Fibroblast of mammary gland (primary cell): ENCODE results near the gene AGBL5.
"Not testable (repeated sequence)": the region's sequence is repeated elsewhere in the genome, so short reads cannot be mapped to it uniquely, and the experiment has no call there.

Experiments used
- DNase-seq: peaks from one replicate; pipeline ENCODE4 v3.0.0-alpha.2; 2010; ENCODE audit warnings: low read depth
- H3K4me3 ChIP-seq: 2 replicates; pipeline ENCODE4 v1.5.1; 2011; ENCODE audit warnings: low read depth, mild to moderate bottlenecking, low read length, moderate library complexity; ENCODE audit not compliant: control insufficient read depth
- TF ChIP-seq, protein P1 (sequence below): conservative IDR thresholded peaks from 2 replicates; pipeline ENCODE4 v1.5.1; 2011; ENCODE audit warnings: low read depth, low read length, inconsistent platforms; ENCODE audit not compliant: control insufficient read depth, insufficient read depth

The AGBL5 gene

DNA sequence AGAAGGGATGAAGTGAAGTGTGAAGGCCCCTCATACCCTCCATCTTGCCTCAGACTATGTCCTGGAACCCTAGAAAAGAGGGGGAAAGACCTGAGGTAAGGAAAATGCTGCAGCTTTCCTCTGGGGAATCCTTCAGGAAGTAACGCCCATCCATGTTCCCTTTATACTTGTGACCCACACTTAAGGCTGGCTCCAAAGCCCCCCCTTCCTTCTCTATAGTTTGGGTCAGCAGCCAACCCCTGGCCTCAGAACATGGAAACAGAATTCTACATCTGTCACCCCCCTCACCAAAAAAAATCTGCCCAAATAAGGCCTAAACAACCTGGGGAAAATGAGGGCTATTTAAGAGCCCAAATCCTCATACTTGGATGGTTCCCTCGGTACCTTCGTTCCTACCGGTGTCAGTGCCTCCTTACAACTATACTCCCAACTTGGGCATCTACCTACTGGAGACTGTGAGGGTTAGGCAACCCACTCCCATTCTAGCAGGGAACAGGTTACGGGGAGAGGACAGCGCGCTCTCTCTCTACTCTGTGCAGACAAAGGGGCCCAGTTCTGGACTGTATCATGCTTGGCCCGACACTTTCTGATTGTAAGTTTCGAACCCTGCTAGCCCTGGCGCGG, 19.3 kb downstream of the AGBL5 start:
- H3K4me3 ChIP-seq, result peak overlapping the region; percentile 99
- no peak for DNase-seq
- TF ChIP-seq, protein P1, sequence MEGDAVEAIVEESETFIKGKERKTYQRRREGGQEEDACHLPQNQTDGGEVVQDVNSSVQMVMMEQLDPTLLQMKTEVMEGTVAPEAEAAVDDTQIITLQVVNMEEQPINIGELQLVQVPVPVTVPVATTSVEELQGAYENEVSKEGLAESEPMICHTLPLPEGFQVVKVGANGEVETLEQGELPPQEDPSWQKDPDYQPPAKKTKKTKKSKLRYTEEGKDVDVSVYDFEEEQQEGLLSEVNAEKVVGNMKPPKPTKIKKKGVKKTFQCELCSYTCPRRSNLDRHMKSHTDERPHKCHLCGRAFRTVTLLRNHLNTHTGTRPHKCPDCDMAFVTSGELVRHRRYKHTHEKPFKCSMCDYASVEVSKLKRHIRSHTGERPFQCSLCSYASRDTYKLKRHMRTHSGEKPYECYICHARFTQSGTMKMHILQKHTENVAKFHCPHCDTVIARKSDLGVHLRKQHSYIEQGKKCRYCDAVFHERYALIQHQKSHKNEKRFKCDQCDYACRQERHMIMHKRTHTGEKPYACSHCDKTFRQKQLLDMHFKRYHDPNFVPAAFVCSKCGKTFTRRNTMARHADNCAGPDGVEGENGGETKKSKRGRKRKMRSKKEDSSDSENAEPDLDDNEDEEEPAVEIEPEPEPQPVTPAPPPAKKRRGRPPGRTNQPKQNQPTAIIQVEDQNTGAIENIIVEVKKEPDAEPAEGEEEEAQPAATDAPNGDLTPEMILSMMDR, result no peak

DNA sequence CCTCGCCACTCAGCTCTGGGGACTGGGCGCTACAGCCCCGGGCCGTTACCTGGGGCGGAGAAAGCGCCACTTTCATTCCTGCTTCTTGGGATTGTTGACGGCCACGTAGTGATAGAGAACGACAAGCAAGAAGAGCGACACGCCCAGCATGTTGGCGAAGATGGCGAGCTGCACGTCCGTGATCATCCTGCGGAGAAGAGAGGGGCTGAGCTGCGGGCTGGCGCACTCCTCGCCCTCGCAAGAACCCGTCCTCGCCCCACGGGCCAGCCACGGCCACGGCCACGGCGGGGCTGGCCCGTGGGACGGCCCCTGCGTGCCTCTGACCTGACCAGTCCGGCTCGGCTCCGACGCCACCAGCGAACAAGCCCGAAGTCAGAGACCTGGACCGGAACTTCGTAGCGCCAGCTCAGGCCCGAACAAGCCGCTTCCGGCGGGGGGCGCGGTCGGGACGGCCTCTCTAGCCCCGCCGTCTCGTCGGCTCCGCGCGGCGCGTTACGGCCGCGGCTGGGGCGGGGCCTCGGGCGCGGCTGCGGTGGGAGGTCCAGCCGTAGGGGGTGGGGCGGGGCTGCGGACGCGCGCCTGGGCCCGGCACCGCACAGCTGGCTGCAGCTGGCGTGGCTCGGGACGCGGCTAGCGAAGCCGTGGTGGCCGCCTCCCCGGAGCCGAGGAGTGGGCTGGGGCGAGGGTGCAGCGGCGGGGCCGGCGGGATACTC, 20.0 kb downstream of the AGBL5 start, which contains the start of gene OST4:
TSS of gene OST4 (minus strand) at position 378 of the 713 bp plus-strand sequence.
- H3K4me3 ChIP-seq, result peak within 1 kb of the TSS; percentile 99
- TF ChIP-seq, protein P1, result no peak
- DNase-seq, result peak; percentile 89

DNA sequence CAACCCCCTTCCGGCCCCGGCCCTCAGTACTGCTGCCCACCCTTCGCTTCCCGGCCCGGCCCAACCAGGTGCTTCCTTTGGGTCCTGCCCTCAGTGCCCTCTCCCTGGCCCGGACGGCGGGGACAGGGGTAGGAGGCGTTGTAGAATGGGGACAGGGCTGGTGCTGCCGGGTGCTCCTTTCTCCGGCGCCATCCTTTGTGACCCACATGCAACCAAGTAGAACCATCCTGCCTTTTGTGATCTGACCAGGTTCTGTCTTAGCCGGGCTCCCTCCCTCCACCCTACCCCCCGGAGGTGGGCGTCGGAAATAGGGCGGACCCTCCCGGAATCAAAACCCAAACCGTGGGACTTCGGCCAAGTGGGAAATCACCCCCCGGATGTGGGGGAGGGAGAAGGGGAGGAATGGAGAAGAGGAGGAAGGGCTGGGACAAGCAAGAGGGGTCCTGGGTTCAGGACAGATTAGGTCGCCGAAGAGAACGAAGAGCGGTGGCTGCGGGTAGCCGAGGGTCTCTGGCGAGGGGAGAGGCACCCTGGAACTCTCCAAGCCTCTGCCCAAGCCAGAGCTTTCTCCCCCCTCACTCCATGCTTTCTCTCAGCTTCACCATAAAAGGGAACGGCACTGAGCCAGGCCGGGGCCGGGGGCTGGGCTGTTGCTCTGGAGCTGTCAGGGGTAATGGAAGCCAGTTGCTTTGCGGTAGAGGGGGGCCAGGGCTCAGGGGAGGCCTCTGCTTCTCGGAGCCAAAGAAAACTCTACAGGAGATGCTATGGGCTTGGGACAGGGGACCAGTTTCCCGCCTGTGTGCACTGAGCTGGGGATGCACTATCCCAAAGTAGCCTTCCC, 20.7 kb downstream of the AGBL5 start:
- peak; percentile 44 for DNase-seq
- TF ChIP-seq, protein P1, result no peak
- H3K4me3 ChIP-seq, result peak overlapping the region; percentile 50

DNA sequence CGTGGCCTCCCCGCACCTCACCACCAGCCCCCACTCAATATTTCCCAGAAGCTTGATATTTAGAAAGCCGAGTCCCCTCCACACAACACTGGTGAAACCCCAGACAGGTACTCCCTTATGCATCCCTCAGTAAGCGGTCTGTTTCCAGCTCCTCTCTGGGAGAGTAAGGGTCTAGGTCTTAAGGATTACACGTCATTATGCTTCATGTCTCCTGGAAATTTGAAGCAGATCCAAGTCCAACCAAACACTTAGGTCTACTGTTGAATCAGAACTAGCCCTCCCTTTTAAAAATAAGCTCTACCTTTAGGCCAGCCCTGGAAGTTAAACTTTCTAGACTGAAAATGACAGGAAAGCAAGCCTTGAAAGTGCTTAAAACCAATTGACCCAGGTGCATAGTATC, 21.5 kb downstream of the AGBL5 start:
- DNase-seq, result peak; percentile 70
- no peak overlapping the region for H3K4me3 ChIP-seq
- TF ChIP-seq, protein P1, result no peak

DNA sequence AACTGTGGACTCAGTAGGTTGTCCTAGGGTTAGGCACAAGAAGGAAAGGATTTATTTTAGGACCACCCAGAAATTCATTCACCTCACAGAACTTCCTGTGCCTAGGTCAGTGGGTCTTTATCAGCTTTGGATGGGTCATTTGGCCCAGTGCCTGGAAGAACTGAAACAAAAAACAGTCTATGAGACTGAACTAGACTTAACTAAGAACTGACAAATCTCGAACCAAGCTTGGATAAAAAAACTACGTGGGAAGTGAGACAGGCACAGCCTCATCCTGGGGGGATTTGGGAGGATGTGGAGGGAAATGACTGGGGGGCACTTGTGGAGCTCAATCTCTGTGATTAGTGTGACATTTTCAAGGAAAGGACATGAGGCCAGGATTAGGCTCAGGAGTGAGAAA, 22.3 kb downstream of the AGBL5 start:
- TF ChIP-seq, protein P1, result no peak
- no peak for DNase-seq
- H3K4me3 ChIP-seq, result no peak overlapping the region

DNA sequence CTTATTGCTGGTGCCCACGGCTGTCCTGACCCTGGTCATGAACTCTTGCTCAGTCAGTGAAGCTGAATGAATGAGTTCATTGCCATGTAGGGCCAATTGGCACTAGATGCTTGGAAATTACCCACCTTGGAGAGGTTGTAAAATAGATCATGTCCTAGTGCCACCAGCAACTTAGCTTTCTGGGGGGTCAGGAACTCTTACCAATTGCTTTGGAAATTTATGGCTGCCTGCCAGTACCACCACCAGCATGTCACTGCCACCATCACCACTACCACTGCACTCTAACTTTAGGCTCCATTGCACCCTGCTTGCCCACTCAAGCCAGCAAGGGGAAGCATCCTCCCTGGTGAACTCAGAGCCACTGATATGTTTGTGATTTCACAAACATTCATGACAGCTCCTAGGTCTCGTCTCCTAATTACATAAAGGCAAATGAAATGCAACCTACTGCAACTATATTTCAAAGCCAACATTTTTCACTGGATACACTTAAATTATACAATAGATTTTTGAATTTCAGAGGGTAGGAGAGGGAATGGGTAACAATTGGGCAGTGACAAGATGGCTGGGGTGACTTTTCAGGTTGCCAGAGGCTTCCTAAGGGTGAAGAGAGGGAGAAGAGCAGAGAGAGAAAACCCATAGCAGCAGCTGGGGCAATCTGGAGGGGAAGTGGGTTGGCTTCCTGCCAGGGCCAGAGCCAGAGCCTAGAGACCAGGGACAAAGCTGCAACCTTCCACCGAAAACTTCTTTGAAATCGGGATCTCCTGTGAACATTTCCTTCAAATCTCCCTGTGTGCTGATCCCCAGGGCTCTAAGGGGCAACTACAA, 23.5 kb downstream of the AGBL5 start:
- no peak overlapping the region for H3K4me3 ChIP-seq
- TF ChIP-seq, protein P1, result no peak
- no peak for DNase-seq

DNA sequence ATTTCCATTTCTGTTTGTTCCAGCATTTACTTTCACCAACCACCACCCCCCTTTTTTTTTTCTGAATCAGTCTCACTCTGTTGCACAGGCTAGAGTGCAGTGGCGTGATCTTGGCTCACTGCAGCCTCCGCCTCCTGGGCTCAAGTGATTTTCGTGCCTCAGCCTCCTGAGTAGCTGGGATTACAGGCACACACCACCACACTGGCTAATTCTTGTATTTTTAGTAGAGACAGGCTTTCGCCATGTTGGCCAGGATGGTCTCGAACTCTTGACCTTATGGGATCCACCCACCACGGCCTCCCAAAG, 24.1 kb downstream of the AGBL5 start:
- not testable (repeated sequence) for DNase-seq, H3K4me3 ChIP-seq
